ENCODE measurements around the gene CLCA1. TPM values are rescaled to one million over a fixed set of nuclear protein-coding genes. Genes with fewer than 3 reads are reported as not detected.

CLCA1 gene
- total RNA-seq, 1 donor from 2014 or later, result not detected

- TF ChIP-seq, protein P1, sequence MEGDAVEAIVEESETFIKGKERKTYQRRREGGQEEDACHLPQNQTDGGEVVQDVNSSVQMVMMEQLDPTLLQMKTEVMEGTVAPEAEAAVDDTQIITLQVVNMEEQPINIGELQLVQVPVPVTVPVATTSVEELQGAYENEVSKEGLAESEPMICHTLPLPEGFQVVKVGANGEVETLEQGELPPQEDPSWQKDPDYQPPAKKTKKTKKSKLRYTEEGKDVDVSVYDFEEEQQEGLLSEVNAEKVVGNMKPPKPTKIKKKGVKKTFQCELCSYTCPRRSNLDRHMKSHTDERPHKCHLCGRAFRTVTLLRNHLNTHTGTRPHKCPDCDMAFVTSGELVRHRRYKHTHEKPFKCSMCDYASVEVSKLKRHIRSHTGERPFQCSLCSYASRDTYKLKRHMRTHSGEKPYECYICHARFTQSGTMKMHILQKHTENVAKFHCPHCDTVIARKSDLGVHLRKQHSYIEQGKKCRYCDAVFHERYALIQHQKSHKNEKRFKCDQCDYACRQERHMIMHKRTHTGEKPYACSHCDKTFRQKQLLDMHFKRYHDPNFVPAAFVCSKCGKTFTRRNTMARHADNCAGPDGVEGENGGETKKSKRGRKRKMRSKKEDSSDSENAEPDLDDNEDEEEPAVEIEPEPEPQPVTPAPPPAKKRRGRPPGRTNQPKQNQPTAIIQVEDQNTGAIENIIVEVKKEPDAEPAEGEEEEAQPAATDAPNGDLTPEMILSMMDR (IDR thresholded peaks at IDR 0.05), result no peak
- TF ChIP-seq POLR2A (IDR thresholded peaks at IDR 0.05) (no peak), POLR2AphosphoS5 (IDR thresholded peaks at IDR 0.05; ENCODE audit: insufficient read depth in 1 of 2, low read depth in 1 of 2) (no peak)
- Histone ChIP-seq H3K36me3 (no peaks in the 10 kb centered on the region), H3K4me1 (peaks cover 14% of the 10 kb centered on the region), H3K9me3 (no peaks in the 10 kb centered on the region), H3K27ac (no peak overlapping the region), H3K27me3 (no peaks in the 10 kb centered on the region), H3K4me3 (peak overlapping the region in 1 of 2 donors; percentile 0)
- intact Hi-C loops (cut with DNase I), result no loop called here
- DNase-seq (ENCODE audit: extremely low spot score in 2 of 2), result no peak
Measured at GRCh38 chr1:86477682-86478081, 9.0 kb downstream of the CLCA1 start.

GRCh38 chr1:86478416-86479156, 9.9 kb downstream of the CLCA1 start:
- TF ChIP-seq POLR2AphosphoS5 (IDR thresholded peaks at IDR 0.05; ENCODE audit: insufficient read depth in 1 of 2, low read depth in 1 of 2) (no peak), POLR2A (IDR thresholded peaks at IDR 0.05) (no peak)
- TF ChIP-seq, protein P1 (IDR thresholded peaks at IDR 0.05), result no peak
- intact Hi-C loops (cut with DNase I), result no loop called here
- H3K9me3 ChIP-seq, result no peaks in the 10 kb centered on the region
- peaks cover 14% of the 10 kb centered on the region for H3K4me1 ChIP-seq
- H3K36me3 ChIP-seq, result no peaks in the 10 kb centered on the region
- DNase-seq (ENCODE audit: extremely low spot score in 2 of 2), result no peak
- H3K27me3 ChIP-seq, result no peaks in the 10 kb centered on the region
- H3K27ac ChIP-seq, result no peak overlapping the region
- H3K4me3 ChIP-seq, result no peak overlapping the region

DNA sequence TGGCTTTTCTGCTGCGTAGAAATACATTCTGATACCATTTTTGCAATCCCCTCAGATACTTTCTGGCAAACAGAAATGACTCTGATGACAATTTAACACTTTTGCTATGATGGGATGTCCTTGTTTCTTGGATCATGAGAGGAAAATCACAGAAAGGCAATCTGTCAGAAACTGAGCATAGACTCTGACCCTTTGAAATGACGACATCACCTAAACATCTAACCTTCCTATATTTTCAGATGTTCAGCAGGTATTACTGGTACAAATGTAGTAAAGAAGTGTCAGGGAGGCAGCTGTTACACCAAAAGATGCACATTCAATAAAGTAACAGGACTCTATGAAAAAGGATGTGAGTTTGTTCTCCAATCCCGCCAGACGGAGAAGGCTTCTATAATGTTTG, 13.2 kb downstream of the CLCA1 start:
- TF ChIP-seq, protein P1 (IDR thresholded peaks at IDR 0.05), result no peak
- no peak for TF ChIP-seq POLR2AphosphoS5 (IDR thresholded peaks at IDR 0.05; ENCODE audit: insufficient read depth in 1 of 2, low read depth in 1 of 2)
- TF ChIP-seq POLR2A (IDR thresholded peaks at IDR 0.05), result no peak
- no peak for DNase-seq (ENCODE audit: extremely low spot score in 2 of 2)
- Histone ChIP-seq H3K36me3 (no peaks in the 10 kb centered on the region), H3K4me1 (peaks cover 11% of the 10 kb centered on the region), H3K27me3 (no peaks in the 10 kb centered on the region), H3K4me3 (no peak overlapping the region), H3K27ac (no peak overlapping the region), H3K9me3 (no peaks in the 10 kb centered on the region)
- intact Hi-C loops (cut with DNase I), result no loop called here

DNA sequence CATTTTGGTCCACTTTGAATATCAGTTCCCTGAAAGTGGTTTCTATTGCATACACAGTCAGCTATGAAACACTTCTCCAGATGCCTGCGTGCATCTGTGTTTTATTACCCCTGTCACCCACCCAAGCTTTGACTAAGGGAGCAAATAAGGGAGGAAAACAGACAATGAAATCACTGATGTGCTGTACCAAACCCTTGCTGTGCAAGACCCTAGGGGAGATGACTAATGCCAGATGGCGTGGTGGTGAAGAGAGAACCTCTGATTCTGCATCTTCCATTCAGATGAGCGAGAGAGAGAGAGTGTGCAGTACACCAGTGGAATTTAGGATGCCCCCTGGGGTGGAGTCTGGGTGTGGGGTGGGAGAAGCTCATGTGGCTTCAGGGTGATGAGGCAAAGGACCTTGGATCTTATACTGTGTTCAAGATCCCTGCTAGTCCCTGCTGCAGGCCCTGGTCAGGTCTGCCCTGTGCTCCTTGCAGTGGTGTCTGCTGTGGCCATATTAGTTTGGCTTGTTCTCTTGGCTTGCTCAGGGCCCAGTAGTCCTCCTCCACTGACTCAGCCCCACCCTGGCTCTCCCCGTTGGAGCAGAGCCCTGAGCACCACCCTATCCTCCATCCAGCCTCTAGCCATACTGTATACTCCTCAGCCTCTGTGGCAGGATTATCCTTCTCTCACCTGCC, 18.5 kb downstream of the CLCA1 start:
- no peaks in the 10 kb centered on the region for H3K36me3 ChIP-seq
- H3K4me1 ChIP-seq, result peaks cover 9% of the 10 kb centered on the region
- TF ChIP-seq POLR2AphosphoS5 (IDR thresholded peaks at IDR 0.05; ENCODE audit: insufficient read depth in 1 of 2, low read depth in 1 of 2), result peak in 1 of 2 donors; percentile 21
- TF ChIP-seq POLR2A (IDR thresholded peaks at IDR 0.05), result no peak
- H3K9me3 ChIP-seq, result no peaks in the 10 kb centered on the region
- H3K27ac ChIP-seq, result peak overlapping the region; percentile 48
- peak in 1 of 2 donors; percentile 94 for DNase-seq (ENCODE audit: extremely low spot score in 2 of 2)
- H3K27me3 ChIP-seq, result no peaks in the 10 kb centered on the region
- no peak overlapping the region for H3K4me3 ChIP-seq
- intact Hi-C loops (cut with DNase I), result no loop called here

GRCh38 chr1:86487811-86488141, 19.0 kb downstream of the CLCA1 start:
- no peak for DNase-seq (ENCODE audit: extremely low spot score in 2 of 2)
- no peaks in the 10 kb centered on the region for H3K36me3 ChIP-seq
- H3K4me1 ChIP-seq, result peaks cover 9% of the 10 kb centered on the region
- intact Hi-C loops (cut with DNase I), result no loop called here
- no peaks in the 10 kb centered on the region for H3K27me3 ChIP-seq
- peak overlapping the region; percentile 48 for H3K27ac ChIP-seq
- no peak overlapping the region for H3K4me3 ChIP-seq
- no peaks in the 10 kb centered on the region for H3K9me3 ChIP-seq
- no peak for TF ChIP-seq POLR2A (IDR thresholded peaks at IDR 0.05)
- no peak for TF ChIP-seq POLR2AphosphoS5 (IDR thresholded peaks at IDR 0.05; ENCODE audit: insufficient read depth in 1 of 2, low read depth in 1 of 2)
- TF ChIP-seq, protein P1 (IDR thresholded peaks at IDR 0.05), result no peak

All from vagina (tissue), 2 donors.